NOMO-1 (cell line): ENCODE measurements around the gene SAMSN1.
"Not testable (repeated sequence)": the region's sequence is repeated elsewhere in the genome, so short reads cannot be mapped to it uniquely, and the experiment has no call there.

Source experiments
- DNase-seq, 2 experiments: peaks; one replicate each; lab custom pipeline; 2025; ENCODE audit not compliant: unreplicated experiment in 2 of 2; lab: John Stamatoyannopoulos, UW

Gene SAMSN1

DNA sequence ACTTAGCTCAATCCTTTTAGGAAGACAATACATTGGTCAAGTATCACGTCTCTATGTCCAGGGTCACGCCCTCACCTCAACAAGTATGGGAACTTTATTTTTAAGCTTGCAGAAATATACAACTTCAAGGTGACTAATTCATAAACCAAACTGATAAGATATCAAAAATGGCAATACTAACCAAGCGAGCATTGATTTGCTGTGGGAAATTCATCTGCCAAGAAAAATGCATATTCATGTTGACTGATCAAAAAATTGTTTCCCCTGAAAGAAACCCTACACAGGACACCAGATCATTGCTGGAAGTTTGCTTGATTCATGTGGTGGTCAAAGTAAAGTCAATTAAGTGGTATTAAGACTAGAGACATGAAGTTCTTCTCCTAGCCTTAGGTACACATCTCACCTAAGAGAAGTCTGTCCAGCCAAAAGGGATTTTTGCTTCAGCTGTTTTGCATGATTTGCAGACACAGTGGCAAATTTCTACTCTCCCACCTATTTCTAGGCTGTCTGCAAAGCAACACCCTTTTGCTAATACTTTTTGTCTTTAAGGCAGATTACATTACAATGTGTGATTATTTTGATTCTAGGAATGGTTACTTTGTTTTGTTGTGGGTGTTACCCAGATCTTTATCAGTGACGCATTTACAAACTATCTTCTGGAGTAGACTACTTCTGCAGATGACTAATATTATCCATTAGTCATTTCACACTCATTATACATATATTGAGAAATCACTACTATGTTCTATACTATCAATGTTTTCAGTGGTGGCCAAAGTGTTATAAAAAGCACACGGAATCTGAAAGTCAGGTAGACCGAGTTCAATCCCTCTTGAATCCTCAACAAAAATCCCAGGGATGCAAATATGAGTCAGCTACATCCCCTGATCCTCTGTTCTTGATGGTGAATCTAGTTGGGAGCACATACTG, 12.4 kb downstream of the SAMSN1 start:
- DNase-seq: peak in 1 of 2 experiments; percentile 70

DNA sequence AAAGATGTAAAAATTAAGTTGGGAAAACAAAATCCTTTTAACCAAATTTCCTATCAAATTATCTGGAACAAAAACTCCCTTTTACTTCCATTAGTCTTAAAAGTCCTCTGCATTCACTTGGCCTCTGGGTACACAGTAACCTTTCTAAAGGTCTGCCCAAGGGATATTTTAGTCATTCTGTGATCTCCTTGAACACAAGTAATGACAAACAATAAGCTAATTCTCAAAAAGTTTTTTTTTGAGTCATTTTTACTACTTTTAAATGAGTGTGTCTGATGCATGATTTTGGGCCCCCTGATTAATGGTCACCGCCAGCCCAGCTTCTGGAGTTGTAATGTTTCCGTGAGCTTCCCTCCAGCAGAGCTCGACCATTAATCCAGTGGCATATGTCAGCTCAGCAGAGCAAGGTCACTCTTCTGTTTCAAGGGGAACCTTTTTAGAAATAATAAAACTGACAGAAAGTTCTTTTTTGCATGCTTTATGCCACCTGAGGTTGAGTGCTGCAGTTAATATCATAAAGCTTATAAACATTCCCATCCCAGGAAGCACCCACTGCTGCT, 14.3 kb downstream of the SAMSN1 start:
- peak in 1 of 2 experiments; percentile 18 for DNase-seq

DNA sequence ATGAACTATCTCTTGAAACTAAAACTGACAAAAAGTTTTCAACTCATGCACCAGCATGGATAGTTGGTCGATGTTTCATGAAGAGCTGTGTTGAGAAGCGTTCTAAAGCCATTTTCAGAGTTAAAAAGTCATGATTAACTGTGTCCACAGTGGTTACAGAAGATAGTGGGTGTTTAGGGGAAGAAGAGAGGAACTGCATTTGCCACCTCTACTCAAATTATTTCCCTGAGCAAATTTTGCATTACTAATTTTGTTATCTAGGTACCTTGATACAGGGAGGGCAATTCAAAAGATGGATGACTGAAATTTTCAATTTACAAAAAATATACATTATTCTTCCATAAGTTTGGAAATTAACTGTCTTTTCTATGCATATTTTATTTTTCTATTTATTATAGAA, 15.5 kb downstream of the SAMSN1 start:
- DNase-seq: no peak

DNA sequence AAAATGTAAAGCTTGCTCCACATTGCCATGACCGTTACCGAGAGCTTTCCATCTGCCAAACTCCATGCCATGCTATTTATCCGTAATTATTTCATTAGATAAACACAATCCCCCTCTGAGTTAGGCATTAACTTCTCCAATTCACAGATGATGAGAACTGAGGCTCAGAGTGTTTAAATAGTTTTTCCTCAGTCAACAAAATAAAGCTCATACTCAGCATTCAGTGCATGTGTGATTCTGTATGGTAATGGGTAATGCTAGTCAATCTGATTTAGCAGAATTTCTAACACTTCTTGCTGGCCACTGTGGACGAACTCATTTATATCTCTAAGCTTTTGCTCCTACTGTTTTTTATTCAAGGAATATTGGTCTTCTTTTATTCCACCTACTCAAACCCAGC, 17.3 kb downstream of the SAMSN1 start:
- no peak for DNase-seq

DNA sequence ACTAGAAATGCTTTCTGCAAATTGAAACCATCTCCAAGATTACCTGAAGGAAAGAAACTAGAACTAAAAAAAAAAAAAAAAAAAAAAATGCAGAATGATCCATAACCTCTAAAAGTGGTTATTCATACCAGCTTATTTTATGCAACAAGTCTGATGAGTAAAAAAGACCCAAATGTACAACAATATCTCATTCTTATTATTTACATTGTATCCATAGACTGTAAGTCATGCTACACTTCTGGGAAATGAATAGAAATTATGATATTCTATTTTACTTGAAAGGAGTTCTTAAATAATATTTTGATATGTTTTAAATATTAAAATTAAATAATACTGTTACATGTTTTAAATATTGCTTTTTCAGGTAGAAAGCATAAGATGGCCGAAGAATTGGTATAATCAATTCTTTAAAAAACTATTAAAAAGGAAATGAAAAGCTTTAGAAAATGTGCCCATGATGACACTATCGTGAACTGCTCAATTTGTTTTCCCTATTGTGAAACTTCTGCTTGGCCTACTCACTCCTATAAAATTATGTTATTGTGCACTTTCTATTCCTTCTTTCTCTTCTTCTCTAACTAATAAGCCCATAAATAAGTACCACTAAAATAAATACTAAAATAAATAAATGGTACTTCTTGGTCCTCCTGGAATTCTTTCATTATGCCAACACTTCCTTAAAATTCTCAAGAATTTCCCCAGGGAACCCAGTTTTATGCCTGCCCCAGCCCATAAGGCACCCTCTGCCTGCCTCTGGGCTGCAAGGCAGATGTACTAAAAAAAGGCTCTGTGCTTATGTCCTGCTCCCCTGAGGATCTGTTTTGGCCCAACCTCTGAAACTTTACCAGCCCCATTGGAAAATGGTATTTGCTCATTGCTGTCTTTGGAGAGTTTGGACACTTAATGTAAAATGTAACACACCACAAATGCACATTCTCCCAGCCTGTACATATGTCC, 18.1 kb downstream of the SAMSN1 start:
- peak; percentile 60 to 87 for DNase-seq

DNA sequence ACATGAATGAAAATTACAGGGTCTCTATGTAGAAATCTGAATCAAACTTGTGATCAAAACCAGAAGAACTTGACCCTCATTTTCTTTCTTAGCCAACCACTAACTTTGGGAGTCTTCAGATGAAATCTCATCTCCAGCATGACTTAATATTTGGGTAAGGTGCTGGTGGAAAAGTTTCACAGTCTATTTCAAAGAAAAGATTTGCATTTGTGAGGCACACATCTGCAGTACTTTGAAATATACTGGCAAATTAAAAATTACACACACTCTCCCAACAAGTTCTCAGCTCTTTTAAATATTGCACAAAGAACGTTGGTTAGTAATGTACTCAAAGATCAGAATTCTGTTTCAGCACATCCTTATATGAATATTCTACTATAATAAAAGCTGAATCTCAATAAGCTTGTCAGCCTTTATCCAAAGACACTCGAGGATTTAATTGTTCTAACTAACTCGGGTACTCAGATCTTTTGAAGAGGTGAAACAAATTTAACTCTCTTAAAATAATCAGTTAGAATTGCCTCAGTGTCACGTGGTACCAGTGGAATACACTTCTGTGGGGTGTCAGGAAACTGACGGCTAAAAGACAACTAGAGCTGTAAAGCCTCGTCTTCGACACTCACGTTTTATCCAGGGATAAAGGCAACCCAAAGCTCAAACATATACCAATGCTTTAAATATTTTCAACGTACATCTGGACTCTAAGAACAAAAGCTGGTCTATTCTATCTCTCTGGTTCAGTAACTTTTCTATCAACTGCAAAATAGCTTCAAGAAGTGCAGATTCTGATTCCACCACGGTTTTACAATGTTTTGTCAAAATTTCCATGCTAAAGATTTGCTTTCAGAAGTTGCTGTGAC, 19.0 kb downstream of the SAMSN1 start:
- DNase-seq: peak in 1 of 2 experiments; percentile 44

DNA sequence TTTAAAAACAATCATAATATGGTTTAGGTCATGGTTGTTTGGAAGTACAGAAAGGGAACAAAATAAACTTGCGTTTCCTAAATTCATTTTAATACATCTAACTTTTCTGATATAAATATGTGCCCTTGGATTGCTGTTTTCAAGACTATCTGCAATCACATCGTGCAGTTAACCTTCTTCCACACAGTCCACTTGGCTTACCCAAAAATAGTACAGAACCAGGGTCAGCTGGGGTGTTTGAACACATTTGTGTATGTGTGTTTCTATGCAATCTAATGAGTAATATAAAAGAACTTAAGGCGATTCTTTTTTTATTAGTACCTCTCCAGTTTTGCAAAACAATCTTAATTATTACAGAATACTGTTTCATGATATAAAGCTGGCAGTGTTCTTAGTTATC, 19.9 kb downstream of the SAMSN1 start:
- DNase-seq: no peak

DNA sequence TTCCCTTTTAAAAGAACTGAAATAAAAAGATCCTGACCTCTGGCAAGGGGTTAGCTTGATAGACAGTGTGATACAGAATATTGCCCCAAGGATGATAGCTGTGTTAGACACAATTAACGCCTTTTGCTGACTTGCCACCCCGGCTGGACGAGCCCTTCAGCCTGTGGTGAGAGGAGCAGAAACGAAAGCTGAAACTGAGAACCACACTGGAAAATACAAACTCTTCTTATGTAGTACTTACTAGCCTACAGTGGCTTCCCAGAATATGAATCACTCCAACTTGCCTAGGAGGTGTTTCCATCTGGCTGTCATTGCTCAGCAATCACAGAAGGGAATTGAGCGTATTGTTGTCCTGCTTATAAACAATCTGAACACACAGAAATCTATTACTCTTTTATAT, 22.9 kb downstream of the SAMSN1 start:
- DNase-seq: peak; percentile 46 to 83

DNA sequence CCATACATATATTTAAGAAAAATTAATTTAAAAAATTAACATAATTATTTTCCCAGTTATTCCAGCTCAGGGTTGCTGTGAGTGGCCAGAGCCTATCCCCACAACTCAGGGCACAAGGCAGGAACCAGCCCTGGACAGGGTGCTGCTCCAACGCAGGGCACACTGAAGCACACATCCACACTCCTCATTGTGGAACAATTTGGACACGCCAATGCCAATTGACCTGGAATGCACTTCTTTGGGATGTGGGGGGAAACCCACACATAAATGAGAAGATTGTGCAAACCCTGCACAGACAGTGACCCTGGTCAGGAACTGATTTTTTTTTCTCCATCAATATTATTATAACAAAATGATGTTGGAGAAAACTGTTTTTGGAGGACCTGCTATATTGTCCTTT, 23.4 kb downstream of the SAMSN1 start:
- no peak for DNase-seq

DNA sequence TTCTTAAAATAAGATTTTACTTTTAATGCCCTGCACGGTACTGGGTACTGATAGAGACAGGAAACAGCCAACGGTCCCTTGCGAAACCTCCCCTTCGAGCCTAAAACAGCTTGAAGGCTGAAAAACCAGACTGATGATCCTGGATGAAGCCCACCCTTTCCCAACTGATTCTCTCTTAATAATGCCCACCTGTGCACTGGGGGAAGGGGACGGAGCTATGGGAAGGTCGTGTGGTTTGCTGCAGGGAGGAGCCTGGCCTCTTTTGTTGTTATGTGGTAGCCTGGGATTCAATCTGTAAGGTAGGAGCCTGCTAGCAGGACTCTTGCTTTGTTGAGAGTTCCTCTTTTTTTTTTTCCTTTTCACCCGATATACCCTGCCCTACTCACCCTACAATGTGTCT, 25.6 kb downstream of the SAMSN1 start:
- DNase-seq: peak; percentile 76 to 84

DNA sequence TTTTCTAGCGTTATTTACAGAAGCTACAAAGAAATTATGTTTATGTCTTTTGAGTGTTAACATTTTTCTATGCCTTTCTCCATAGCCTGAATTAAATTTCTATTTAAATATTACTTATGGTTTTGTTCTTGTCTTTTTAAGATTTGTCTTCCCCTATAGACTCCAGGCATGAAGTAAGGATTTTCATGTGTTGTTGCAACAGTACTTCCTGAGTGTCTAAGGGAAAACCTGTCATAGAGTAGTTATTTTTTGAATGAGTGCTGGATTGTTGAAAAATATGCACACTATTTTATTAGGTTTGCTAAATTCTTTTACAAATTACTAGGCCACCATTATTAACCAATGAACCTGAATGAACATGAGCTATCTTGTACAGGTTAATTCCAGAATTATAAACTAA, 27.1 kb downstream of the SAMSN1 start:
- no peak for DNase-seq

DNA sequence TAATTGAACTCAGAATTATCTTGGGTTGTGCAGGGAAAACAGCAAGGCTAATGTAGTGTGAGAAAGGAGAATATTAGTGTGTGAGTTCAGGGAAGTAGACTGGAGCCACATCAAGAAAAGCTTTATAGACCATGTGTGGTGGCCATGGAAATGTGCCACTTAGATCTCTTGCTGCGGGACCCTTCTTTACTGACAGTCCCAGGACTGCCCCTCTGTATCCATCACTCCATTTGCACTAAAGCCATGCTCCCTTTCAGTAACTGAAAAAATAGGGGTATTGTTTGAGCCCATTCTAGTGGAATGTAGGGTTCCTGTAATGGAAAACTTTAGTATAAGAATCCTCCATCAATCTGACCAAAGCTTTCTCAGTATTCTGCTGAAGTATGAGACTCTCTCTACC, 32.3 kb downstream of the SAMSN1 start:
- DNase-seq: no peak

DNA sequence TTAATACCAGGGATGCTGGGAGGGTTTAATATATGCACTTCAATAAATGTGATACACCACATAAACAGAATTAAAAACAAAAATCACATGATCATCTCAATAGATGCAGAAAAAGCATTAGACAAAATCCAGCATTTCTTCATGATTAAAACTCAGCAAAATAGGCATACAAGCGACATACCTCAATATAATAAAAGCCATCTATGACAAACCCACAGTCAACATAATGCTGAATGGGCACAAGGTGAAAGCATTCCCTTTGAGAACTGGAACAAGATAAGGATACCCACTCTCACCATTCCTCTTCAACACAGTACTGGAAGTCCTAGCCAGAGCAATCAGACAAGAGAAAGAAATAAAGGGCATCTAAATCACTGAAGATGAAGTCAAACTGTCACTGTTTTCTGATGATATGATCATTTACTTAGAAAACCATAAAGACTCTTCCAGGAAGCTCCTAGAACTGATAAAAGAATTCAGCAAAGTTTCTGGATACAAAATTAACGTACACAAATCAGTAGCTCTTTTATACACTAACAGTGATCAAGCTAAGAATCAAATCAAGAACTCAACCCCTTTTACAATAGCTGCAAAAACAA, 39.2 kb downstream of the SAMSN1 start:
- DNase-seq: not testable (repeated sequence)

DNA sequence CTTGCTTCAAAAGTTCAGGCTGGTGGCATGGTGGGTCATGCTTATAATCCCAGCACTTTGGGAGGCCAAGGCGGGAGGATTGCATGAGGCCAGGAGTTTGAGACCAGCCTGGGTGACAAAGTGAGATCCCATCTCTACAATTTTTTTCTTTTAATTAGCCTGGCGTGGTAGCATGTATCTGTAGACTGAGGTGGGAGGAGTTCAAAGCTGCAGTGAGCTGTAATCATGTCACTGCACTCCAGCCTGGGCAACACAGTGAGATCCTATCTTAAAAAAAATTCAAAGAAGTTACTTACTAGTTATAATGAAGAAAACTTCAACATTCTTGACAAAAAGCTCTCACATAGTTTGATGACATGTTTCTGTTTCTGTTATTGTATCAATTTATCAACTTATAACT, 45.2 kb downstream of the SAMSN1 start:
- no peak for DNase-seq

DNA sequence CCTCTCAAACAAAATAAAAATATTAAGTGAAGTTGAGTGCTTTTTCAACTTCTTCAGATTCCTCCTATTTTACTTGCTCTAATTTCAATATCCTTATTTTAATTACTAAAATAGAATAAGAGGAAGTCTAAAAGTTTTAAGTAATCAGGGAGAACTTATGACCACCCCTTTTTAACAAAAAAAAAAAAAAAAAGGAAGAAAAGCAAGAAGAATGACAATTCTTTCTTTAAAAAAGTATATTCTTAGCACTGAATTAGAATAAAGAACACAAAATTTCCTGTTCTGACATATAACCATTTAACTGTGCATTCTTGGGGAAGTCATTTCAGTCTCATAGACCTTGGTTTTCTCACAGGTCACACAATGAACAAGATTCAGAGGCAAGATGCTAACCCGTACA, 46.8 kb downstream of the SAMSN1 start:
- DNase-seq: peak in 1 of 2 experiments; percentile 31

DNA sequence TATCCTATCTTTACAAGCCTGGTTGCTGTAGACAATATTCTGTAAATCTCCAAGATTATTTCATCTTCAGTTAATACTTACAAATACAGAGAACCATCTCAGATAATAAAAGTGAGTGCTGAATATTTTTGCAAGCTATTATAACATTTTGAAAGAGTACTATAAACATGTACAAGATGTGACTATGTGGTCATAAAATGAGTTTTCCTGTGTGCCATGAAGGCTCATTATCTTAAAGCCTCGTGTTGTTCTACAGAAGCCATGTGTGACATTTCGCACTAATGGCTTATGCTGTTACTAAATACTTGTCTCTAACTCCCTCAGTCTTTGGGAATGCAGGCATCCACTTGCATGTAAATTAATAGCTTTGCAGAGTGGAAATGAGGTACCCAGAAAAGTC, 48.3 kb downstream of the SAMSN1 start:
- DNase-seq: no peak

DNA sequence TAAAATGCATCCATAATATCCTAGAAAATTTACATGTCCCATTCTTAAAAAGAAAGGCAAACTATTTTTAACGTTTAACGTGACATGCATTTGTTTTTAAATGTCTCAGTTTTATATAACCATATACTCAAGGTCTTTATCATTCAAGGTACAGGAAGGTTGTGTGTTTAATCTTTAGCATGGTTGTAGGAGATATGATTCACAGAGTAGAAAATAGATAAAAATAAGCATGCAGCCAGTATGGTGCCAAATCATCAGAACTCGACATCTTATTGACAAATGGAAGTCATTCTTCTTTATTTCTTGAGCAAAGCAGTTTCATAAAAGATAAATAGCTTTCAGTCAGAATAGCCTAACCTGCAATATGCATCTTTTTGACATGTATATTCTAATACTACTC, 51.0 kb downstream of the SAMSN1 start:
- DNase-seq: no peak

DNA sequence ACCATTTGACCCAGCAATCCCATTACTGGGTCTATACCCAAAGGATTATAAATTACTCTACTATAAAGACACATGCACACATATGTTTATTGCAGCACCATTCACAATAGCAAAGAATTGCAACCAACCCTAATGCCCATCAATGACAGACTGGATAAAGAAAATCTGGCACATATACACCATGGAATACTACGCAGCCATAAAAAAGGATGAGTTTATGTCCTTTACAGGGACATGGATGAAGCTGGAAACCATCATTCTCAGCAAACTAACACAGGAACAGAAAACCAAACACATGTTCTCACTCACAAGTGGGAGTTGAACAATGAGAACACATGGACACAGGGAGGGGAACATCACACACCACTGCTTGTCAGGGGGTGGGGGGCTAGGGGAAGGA, 51.9 kb downstream of the SAMSN1 start:
- not testable (repeated sequence) for DNase-seq

DNA sequence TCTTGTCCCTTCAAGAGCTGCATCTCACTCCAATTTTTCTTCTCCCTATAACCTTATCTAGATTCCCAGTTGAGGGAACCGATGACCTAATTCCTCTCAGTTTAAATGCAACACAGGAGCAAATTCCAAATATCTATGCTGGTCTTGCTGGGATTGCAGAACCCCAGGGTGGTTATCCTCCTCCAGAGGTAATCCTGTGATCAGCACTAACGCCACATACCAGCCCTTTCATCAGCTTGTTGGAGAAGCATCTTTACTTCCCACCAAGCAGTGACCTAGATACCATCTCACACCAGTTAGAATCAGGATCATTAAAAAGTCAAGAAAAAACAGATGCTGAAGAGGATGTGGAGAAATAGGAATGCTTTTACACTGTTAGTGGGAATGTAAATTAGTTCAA, 52.4 kb downstream of the SAMSN1 start:
- DNase-seq: no peak

DNA sequence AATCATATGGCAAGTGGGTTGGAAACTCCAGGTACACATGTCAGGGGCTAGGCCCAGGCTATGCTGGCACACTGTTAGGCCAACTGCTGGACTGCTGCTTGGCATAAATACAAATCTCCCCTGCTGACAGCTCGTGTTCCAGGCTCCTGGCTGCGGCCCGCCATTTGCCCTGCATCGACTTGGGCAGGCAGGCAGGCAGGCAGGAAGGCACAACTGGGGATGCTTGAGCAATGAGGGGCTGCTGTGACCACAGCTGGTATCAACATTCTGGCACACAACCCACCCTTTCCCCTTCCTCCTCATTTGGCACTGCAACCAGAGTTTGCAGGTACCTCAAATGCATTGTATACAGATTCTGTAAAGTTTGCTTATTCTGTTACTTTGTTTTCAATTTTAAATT, 53.2 kb downstream of the SAMSN1 start:
- no peak for DNase-seq
